GM12892 (cell line): ENCODE results near the gene DCPS.

Source experiments
- DNase-seq: peaks from one replicate; pipeline ENCODE4 v3.0.0; 2011; ENCODE audit not compliant: insufficient read length
- FAIRE-seq: peaks from 2 replicates; lab custom pipeline; 2011; peaks lifted over from hg19 to GRCh38; lab: Jason Lieb, UNC
- POLR2A ChIP-seq: IDR thresholded peaks from 2 replicates; pipeline ENCODE4 v1.6.1; 2011; ENCODE audit warnings: low read depth, low read length, control low read depth
- POLR2AphosphoS5 ChIP-seq: IDR thresholded peaks from 2 replicates; pipeline ENCODE4 v1.6.1; 2011; ENCODE audit warnings: low read depth, low read length, control low read depth
- TAF1 ChIP-seq: IDR thresholded peaks from 2 replicates; pipeline ENCODE4 v1.6.1; 2011; ENCODE audit warnings: low read depth, mild to moderate bottlenecking, control low read depth, low read length, borderline replicate concordance

Gene DCPS

GRCh38 chr11:126350836-126351235 is 47.0 kb downstream of the DCPS start:
- no peak for TF ChIP-seq POLR2A
- no peak for TF ChIP-seq TAF1
- no peak for TF ChIP-seq POLR2AphosphoS5
- DNase-seq (no peak), FAIRE-seq (no peak)

DNA sequence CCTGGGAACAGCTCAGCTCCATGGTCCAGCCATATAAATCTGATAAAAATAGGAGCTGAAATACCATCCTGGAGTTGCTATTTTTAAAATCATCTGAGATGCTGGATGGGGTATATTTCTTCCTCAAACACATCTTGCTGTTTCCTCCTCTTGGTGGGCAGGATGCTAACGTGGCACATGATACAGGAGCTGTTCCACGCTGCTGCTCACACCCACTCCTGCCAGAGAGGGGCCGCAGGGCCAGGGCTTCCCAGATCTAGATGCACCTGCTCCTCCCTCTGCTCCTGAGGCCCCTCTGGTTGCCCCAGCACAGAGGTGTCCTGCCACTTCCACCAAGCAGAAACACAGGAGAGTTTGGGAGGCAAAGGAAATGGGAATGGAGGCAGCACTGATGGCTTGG is 48.3 kb downstream of the DCPS start:
- FAIRE-seq, result no peak
- no peak for DNase-seq
- no peak for TF ChIP-seq POLR2A
- no peak for TF ChIP-seq TAF1
- no peak for TF ChIP-seq POLR2AphosphoS5

DNA sequence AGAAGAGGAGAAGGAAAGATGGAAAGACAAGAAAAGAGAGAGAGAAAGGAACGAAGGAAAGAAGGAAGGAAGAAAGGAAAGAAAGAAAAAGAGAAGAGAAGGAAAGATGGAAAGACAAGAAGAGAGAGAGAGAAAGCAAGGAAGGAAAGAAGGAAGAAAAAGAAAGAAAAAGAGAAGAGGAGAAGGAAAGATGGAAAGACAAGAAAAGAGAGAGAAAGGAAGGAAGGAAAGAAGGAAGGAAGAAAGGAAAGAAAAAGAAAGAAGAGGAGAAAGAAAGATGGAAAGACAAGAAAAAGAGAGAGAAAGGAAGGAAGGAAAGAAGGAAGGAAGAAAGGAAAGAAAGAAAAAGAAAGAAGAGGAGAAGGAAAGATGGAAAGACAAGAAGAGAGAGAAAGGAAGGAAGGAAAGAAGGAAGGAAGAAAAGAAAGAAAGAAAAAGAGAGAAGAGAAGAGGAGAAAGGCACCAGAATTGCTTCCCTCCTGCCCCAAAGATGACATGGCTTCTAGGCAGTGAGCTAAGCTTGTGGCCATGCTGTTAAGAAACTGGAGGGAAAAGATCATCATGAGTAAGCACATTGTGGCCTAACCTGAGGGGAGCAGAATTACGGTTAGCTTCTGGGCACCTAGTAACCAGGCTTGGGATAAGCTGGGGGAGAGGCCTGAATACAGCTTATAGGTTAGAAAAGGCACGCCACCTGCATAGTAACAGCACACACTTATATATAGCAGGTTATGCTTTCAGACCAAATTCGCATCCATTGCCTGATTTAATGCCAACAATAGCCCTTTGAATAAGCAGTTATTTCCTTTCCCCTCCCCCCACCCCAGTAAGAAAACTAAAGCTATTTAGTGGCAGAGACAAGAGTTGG is 49.3 kb downstream of the DCPS start:
- FAIRE-seq (peak; percentile 90), DNase-seq (no peak)
- TF ChIP-seq TAF1 (no peak), POLR2AphosphoS5 (no peak), POLR2A (no peak)

GRCh38 chr11:126354631-126355323 is 50.9 kb downstream of the DCPS start:
- DNase-seq (no peak), FAIRE-seq (peak; percentile 73)
- TF ChIP-seq POLR2AphosphoS5 (no peak), TAF1 (no peak)

- DNase-seq, result peak; percentile 82
- peak; percentile 56; the same call in 1 of the 2 replicates for TF ChIP-seq POLR2A
- TF ChIP-seq TAF1, result no peak
- TF ChIP-seq POLR2AphosphoS5, result peak; percentile 53; the same call in 1 of the 2 replicates
Measured at GRCh38 chr11:126355324-126355925, 51.6 kb downstream of the DCPS start, which contains the start of gene ST3GAL4. Gene ST3GAL4, plus strand, starts transcription at chr11:126355686. Its CDS starts 50,470 bp downstream, at chr11:126406156.

DNA sequence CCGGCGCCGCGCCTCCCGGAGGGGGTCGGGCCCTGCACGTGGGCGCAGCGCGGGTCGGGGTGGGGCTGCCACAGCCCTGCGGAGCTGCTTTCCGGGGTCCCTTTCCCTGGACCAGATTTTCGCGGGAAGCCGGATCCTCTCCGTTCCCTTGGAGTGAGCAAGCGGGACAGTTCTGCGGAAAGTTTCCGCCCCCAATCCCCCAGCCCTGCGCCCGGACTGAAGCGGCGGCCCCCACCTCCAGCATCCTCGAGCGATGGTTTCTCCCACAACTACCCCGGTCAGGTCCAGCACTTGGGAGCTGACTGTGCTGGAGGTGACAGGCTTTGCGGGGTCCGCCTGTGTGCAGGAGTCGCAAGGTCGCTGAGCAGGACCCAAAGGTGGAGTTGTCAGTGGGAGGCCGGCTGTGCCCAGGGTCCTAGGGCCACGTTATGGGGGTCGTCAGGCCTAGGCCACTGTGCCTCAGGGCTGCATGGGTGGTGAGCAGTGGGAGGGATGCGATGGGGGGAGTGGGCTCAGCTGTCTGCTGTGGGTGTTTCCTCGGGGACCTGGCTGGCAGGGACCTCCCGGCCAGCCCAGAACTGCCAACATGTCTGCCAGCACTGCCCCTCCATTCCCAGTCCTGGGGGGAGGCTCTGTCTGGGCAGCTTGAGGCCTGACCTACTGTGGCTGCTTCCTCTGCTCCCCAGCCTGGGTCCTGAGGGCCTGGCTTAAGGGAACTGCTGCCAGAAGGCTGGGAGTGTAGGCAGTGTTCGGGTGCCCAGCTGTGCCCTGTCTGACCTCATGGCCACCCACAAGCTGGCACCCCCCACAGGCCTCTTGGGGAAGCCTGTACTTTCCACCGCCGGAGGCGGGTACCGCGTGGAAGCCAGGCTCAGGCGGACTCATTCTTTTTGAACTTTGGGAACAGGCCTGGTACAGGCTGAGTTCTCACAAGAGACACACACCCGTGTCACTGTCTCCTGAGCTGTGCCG is 52.4 kb downstream of the DCPS start:
- peak; percentile 66 for FAIRE-seq
- no peak for TF ChIP-seq TAF1
- no peak for DNase-seq

More at GRCh38 chr11:126355324-126355925, 51.6 kb downstream of the DCPS start, which contains the start of gene ST3GAL4:
- FAIRE-seq, result peak; percentile 74

DNA sequence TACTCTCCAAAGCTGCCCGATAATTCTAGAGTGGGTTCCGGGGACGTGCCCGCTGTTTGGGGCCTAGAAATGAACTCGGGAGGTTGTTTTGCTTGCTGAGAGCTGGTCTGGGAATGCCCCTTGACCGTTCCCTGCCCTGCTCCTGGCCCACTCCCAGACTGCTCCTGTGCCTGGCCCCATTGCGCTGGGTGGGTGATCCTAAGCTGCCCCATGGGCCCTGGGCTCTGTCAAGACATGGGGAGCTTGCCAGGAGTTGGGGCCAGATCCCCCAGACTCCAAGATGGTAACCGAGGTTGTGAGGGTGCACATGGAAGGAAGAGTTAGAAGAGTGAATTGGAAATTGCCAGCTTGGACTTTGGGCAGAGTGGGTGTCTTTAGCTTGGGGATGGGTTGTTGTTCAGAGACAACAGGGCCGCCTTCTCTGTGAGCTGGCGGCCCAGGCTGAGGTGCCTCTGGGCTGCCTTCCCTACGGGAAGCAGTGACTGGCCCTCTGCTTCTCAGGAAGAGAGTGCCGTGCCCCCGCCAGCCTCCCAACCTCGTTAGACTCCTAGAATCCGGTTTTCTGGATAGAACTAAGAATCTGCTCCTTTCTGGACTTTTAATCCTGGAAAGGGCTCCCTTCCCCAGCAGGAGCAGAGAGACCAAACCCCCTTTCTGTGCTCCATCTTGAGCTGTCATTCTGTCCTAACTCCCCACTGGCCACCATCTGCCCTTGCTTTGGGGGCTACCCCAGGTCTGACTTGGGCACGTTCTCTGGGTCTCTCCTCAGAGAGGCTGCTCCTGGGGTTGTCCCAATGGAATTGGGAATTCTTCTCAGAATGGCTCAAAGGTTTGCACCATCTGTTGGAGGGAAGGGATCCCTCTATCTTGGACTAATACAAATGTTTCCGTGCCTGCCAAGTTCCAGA is 53.4 kb downstream of the DCPS start:
- DNase-seq (no peak), FAIRE-seq (no peak)
- no peak for TF ChIP-seq POLR2AphosphoS5

DNA sequence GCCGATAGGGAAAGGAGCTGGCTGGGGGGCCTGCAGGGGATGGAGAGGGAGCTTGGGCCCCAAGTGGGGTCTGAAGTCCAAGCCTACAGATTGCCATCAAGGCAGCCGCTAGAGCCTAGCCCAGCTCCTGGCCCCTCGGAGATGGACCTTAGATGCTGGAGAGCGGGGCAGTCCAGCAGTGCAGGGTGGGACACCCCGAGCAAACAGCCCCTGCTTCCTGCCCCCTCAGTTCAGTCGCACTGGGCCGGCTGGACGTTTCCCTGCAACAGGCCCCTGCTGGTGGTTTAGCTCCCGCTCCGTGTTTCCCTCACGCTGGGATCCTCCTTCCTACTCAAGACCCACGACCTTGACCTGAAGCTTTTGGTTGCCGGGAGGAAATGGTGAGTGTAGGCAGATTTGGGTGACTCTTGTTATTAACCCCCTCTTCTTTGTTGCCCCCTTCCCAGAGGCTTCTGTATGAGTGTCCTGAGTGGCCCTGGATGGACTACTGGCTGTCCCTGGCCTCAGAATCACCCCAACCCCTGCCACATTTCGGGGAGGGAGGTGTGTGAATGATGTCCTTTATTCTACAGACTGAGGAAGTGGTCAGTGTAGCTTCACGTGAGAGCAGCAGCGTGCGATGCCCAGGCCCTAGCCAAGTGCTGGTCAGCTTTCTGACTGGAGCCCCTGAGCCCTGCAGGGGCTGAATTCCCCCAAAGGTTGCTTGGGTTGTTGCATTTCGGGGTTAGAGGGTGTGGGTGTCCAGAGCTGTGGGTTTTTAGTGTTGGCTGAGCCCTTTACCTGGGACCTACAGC is 54.3 kb downstream of the DCPS start:
- TF ChIP-seq POLR2AphosphoS5 (no peak), TAF1 (no peak), POLR2A (no peak)
- DNase-seq (no peak), FAIRE-seq (no peak)

DNA sequence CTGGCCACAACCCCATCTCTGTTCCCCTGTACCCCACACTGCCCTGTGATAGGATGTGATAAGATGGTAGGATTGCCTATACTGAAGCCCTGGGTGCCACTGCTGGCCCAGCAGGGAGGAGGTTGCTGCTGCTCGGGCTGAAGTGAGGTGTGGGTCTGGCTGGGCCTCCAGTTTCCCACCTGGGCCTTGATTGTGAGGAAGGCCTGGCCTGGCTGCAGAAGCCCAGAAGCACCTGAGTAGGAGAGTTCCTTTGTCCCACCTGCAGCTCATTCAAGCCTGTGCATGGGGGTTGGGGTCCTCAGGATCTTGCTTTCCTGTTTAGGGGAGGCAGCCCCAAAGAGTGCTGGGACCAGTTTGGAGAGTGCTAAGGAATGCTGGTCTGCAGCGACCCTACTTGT is 54.9 kb downstream of the DCPS start:
- no peak for TF ChIP-seq TAF1
- FAIRE-seq (no peak), DNase-seq (no peak)
